Choroid plexus epithelial cell (primary cell): ENCODE results near the gene CEND1.

Experiments
- DNase-seq: peaks from one replicate; pipeline ENCODE4 v3.0.0-alpha.2; 2010; ENCODE audit warnings: low read depth
- H3K4me3 ChIP-seq: 2 replicates; pipeline ENCODE4 v1.5.1; 2011; ENCODE audit warnings: low read depth, mild to moderate bottlenecking, control low read depth, low read length, moderate library complexity
- CTCF ChIP-seq: conservative IDR thresholded peaks from 2 replicates; pipeline ENCODE4 v1.5.1; 2011; ENCODE audit warnings: low read depth, mild to moderate bottlenecking, control low read depth, inconsistent platforms, low read length, moderate library complexity

Gene CEND1

GRCh38 chr11:770642-771616, 19.0 kb downstream of the CEND1 start:
- H3K4me3 ChIP-seq = no peak overlapping the region
- no peak for TF ChIP-seq CTCF
- DNase-seq = no peak

- DNase-seq = no peak
- TF ChIP-seq CTCF = no peak
- no peak overlapping the region for H3K4me3 ChIP-seq
These were observed 19.8 kb downstream of the CEND1 start for GRCh38 chr11:769887-770641.

GRCh38 chr11:767238-767637, 22.7 kb downstream of the CEND1 start:
- no peak for DNase-seq
- TF ChIP-seq CTCF = no peak
- no peak overlapping the region for H3K4me3 ChIP-seq

GRCh38 chr11:766936-767210, 23.0 kb downstream of the CEND1 start:
- DNase-seq = no peak
- no peak for TF ChIP-seq CTCF
- H3K4me3 ChIP-seq = no peak overlapping the region

GRCh38 chr11:766106-766935, 23.6 kb downstream of the CEND1 start:
- H3K4me3 ChIP-seq = no peak overlapping the region
- no peak for DNase-seq
- TF ChIP-seq CTCF = no peak

- DNase-seq = no peak
These were observed 24.1 kb downstream of the CEND1 start for GRCh38 chr11:765802-766091.

More at GRCh38 chr11:765802-766091, 24.1 kb downstream of the CEND1 start:
- H3K4me3 ChIP-seq = no peak overlapping the region
- TF ChIP-seq CTCF = no peak
